HG03135 (cell line): ENCODE data around the gene DPY19L3.
"Not testable (repeated sequence)": the region's sequence is repeated elsewhere in the genome, so short reads cannot be mapped to it uniquely, and the experiment has no call there.

ENCODE experiments used
- ATAC-seq: cut with Tn5 transposase; IDR thresholded peaks from one replicate; pipeline ENCODE4 v1.9.1; 2021; ENCODE audit warnings: mild to moderate bottlenecking, moderate library complexity; ENCODE audit not compliant: unreplicated experiment

DPY19L3 gene

DNA sequence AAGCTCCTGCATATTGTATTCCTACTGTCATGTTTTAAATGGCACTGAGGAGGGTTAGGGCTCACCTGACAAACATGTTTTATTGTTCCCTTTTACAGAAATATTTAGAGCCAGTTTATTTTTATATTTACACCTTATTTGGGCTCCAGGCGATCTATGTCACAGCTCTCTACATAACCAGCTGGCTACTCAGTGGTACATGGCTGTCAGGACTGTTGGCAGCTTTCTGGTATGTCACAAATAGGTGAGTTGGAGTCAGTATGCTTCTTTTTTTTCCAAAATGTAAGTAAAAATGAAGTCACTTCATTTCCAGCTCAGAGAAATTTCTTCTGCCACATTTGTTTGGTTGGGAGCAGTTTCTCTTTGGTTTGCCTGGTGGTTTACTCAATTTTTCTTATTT lies 31.5 kb downstream of the DPY19L3 start:
- no peak for ATAC-seq

DNA sequence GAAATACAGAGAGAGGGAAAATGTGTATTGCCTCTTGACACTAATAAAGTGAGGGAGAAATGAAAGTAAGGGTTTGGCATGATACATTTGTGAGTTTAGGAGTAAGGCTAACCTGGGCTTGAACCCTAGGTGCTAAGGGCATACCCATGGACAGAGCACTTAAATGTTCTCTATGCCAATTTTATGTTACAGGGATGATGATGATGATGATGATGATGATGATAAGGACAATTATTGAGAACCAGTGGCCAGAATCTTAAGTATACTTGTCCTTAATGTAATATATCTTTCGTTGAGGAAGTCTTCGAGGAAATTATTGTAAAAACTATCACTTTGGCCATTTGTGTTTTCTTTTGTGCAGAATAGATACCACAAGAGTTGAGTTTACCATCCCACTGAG lies 33.2 kb downstream of the DPY19L3 start:
- no peak for ATAC-seq

DNA sequence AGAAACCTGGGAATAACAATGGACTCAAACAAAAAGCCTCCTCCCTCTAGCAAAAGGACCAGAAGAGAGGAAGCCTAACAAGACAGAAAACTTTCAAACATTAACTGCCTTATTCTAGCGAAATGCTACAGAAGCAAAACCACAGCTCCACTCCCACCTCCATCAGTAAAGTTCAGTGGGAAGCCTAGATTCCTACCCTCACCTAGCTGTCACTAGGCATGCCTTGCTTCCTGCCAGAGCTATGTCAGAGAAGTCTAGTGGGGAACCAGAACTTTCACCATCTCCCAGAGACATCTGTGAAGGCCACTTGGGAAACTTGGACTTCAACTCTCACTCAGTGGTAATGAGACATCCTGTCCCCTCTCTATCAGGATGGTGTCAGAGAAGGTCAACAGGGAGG lies 37.1 kb downstream of the DPY19L3 start:
- ATAC-seq, result no peak

DNA sequence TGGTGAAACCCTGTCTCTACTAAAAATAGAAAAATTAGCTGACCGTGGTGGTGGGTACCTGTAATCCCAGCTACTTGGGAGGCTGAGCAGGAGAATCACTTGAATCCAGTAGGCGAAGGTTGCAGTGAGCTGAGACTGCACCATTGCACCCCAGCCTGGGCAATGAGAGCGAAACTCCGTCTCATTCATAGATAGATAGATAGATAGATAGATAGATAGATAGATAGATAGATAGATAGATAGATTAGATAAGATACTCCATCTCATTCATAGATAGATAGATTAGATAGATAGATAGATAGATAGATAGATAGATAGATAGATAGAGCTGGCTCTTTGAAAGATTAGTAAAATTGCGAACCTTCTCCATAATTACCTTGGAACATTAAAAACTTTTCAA lies 42.0 kb downstream of the DPY19L3 start:
- ATAC-seq, result not testable (repeated sequence)

DNA sequence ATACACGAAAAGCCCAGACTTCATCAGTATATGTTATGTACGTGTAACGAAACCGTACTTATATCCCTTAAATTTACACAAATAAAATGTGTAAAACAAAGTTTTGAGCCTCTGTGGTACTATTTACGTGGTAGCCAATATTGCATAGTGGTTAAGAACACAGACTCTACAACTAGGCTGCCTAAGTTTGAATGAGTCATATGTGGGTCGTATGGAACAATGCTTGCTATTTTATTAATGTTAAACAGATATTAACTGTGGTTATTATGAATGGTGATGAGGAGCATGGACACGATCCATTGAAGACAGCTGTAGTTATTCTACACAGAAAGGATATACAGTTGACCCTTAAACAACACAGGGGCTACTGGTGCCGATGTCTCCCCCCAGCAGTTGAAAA lies 42.5 kb downstream of the DPY19L3 start:
- no peak for ATAC-seq

DNA sequence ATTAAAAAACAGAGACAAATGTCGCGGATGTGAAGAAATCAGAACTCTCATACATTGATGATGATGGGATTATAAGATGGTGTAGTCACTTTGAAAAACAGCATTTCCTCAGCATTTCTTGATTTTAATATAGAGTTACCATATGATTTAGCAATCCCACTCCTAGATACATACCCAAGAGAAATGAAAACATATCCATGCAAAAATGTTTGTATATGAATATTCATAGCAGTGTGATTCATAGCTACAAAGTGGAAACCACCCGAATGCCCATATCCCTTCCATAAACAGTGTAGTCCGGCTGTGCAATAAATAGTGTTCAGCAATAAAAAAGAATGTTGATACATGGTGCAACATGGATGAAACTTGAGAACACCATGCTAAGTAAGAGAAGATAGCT lies 44.6 kb downstream of the DPY19L3 start:
- ATAC-seq, result no peak

DNA sequence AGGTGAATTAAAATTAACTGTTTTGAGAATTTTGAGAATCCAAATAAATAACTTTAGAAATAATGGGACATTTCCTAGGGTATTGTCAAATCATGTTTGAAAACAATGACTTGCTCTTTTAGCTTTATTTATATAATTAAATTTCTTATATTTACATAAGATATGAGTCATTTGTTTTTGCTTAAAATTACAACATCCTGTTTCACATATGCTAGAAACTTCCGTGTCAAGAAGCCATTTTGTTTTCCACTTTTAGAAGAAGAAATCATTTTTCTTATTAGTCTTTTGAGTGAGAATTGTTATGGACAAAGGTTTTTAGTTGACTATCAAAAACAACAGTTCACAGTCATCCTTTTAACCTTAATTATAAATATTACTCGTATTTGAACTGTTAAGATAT lies 48.2 kb downstream of the DPY19L3 start:
- ATAC-seq, result no peak

DNA sequence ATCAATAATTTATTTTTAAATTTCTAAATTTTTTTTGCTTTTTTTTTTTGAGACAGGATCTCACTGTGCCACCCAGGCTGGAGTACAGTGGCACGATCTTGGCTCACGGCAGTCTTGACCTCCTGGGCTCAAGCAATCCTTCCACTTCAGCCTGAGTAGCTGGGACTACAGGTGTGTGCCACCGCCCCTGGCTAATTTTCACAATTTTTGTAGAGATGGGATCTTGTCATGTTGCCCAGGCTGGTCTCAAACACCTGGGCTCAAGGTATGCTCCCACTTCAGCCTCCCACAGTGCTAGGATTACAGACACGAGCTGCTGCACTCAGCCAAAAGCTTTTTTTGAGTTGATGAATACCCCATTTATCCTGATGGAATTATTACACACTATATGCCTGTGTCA lies 50.8 kb downstream of the DPY19L3 start:
- no peak for ATAC-seq

DNA sequence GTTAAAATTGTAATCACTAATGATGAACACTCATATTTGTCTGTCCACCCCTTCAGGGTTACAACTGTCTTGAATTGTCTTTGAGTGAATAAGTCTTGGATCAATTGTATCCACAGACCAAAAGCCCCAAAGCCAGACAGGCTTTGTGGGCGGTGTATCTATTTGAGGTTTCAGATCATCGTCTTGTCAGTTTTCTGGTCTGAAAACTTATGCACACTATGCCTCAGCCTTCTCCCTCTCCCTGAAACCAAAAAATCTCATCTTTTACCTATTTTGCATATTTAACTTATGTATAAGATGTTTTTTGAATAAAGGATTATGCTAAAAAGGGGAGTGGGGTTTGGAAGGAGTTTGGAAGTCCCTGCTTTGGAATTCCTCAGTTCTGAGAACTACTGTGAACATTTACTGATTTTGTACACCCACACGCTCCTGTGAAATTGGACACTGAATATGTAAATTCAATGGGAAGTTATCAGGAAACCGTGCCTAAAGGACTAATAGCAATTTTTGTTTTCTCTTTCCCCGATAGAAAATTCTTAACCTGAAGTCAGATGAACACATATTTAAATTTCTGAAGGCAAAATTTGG lies 52.1 kb downstream of the DPY19L3 start:
- ATAC-seq, result no peak

DNA sequence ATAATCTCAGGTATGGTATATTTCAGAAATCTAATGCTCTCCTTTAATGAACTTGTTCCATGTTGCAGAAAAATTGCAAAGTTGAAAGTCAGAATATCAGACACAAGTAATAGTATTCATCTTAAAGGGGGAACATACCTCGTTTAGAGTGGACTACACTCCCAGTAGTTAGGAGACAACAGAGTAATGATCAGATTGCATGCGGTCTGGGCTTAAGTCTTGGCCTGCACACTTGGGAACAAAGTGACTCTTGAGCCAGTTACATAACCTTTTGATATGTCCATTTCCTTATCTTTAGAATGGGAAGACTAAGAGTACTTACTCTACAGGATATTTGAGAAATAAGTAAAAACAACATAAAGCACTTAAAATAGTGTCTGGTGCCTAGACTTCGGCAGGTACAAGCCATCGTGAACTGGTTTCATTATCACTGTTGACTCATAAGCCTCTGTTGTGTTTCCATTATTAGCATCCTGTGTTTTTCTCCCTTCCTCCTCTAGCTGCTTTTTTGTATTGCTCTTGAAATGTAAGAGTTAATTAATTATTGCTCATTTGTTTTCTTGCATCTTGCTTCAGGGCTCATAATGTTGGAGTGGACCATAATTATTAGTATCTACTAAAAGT lies 53.0 kb downstream of the DPY19L3 start:
- peak; percentile 86 for ATAC-seq

DNA sequence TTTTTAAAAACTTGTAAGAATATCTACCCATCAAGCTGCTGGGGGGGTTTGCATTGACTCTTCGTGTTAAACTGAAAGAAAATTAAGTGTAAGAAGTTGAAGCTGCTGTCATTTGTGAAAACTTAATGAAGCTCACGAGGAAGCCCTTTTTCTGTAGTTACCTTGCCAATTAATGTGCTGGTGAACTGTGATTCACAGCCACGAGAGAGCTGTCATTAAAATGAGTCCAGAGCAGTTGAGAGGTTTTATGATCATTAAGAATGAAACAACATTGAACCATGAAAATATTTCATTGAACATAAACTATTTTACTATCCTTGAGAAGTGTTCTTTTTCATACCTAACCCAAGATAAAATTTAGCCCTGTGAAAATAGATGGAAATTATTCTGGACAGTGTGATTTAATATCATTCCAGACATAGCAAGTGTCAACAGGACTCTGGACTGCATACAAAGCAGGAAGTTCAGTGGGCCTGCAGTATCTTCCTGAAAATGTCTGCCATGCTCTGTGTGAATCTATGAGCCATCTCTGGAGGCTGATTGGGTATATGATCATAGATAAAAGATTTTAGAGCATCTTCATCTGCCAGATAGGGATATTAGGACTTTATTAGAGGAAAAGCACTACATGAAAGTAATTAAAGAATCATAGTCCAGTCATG lies 53.8 kb downstream of the DPY19L3 start:
- ATAC-seq, result no peak

DNA sequence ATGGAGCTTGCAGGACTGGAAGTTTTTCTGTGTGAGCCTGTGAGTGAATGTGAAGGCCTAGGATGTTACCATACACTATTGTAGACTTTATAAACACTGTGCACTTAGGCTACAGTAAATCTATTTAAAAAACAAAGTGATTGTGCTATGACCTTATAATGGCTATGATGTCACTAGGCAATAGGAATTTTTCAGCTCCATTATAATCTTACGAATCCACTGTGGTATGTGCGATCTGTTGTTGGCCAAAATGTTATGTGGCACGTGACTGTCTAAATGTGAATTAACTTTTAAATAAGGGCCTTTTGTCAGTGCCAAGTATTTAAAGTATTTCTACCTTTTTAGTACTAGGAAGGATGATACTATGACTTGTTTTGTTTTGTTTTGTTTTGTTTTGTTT lies 54.9 kb downstream of the DPY19L3 start:
- no peak for ATAC-seq

DNA sequence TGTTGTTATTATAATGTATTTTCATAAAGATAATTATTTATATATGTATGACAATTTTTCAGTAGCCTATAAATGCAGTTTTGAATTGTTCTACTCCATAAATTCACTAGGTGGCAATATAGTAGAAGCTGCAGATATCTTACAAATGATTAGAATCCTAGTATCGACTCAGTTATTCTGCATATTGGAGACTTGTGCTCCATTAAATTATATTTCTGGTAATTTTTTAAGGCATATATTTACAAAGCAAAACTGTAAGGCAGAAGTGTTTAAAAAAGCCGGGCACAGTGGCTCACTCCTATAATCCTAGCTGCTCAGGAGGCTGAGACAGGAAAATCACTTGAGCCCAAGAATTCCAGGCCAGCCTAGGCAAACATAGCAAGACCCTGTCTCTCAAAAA lies 58.7 kb downstream of the DPY19L3 start:
- no peak for ATAC-seq

DNA sequence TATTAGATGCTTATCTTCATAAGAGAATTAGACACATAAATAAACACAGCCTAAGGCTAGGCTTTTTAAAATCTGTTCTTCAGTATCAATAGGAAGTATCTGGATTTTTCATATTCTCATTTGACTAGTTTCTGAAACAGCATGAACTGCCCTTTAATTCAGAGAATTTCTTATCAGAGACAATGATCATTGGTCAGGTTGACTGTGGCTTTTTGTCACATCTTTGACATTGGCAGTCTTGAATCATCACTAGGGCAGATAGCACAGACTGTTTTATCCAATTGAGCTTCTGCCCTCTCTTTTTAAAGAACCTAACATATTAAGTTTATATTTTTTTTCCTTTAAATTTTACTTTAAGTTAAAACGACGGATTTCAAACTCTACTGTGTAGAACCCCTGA lies 59.6 kb downstream of the DPY19L3 start:
- ATAC-seq, result no peak

DNA sequence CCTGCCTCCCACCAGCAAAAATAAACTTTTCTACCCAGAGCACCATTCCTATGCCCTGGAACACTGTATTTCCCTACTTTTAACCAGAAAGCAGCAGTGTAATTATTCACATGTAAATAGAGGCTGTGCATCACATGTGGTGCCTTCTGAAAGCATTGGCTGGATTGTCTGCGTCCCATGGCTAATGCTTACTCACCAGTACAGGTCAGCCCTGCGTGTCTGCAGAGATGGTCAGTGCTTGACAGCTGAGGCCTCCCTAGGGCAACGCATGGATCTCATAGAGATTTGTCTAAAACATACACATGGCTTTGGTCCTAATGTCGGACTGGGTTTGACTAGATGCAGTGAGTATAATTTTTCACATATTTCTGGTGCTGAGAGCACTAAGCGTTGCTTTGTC lies 64.2 kb downstream of the DPY19L3 start:
- no peak for ATAC-seq

DNA sequence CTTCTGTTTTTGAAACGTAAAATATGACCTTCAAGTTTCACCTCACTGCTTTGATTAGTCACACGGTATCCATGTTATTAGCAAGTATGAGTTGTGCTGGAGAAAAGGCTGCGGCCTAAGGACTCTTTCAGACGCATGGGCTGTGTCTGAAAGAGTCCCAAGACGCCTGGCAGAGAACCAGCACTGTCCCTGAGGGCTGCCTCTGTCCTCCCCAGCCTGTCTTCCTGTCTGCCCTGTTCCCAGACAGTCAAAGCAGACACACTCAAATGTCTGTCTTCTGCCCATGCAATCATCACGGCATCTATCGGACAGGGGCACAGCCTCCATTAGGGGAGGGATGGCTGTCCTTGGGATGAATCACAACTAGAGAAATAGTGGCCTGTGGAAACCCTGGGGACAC lies 65.5 kb downstream of the DPY19L3 start:
- ATAC-seq, result no peak

DNA sequence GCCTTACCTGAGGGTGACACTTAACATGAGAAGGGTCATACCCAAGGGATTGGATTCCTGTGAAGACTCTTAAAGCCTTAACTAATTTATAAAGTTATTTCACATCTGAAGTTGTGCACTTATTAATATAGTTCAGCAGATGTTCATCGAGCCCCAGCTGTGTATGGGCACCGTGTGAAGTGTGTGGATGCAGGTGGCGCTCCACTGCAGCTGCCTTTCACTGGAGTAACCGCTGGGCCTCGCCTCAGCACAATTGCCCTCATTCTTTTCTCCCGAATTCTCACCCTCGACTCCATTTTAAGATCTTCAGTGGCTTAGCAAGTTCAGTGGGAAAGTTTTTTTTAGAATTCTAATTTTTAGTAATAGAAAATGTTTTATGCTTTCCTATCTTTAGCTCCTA lies 66.2 kb downstream of the DPY19L3 start:
- ATAC-seq, result no peak

DNA sequence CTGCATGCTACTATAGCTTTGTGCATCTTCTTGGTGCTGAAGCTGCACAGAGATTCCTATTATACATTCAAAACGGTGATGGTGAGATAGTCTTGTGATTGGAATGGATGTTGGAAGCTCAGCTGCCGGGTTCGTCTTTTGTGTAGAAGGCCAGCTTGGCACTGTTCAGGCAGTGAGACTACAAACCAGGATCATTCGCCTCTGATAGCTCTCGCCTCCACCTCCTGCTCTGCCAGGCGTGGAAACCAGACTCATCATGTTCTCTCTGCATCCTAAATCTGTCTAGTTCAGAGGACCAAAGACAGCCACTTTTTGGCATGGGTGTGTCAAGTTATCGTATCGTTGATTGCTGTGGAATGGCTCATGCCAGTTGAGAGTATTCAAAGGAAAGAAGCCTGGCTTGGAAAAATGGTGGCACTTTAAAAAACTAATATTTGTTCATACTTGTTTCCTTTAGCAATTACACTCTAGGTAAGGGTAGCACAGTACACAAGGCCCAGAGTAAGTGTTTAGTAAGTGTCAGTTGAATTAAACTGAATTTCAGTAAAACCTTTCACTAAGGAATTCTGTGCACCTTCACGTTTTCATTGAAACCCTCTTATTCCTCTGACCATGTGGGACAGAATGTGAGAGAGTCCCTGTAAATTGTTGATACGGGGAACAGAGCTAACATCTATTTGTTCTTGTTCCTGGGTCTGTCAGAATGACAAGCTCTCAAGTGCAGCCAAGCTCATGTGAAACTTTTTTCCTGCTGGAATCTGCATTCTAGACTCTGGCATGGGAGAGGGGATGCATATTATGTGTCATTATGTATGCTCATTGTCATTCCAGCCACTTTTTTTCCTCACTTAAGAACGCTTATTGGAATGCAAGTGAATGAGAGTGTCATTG lies 69.8 kb downstream of the DPY19L3 start:
- no peak for ATAC-seq

DNA sequence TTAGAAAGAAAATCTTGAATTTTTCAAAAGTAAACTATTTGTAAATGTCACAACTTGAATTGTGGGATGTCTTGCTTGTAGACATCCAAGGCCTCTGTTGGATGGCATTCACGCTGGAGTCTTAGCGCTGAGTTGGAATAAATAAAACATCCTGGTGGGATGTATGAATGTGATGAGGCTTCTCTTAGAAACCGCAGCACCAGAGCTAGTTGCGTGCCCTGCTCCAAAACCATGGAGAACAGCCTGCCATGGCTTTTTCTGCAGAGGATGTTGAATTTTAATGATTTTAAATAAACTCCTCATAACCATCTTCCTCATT lies 70.4 kb downstream of the DPY19L3 start:
- ATAC-seq, result no peak

DNA sequence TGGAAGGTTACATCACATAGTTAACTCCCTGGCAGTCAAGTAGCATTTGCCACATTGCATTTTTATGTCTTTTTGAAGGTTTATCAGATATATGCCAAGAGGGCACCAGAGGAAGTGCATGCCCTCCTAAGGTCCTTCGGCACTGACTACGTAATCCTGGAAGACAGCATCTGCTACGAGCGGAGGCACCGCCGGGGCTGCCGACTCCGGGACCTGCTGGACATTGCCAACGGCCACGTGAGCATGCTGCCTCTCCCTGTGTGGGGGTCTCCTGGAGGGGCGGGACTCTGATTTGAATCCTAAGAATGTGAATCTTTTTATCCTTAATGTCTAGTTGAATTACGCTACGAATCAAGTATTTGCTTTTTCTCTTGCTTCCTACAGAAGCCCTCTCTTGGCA lies 74.8 kb downstream of the DPY19L3 start:
- no peak for ATAC-seq

DNA sequence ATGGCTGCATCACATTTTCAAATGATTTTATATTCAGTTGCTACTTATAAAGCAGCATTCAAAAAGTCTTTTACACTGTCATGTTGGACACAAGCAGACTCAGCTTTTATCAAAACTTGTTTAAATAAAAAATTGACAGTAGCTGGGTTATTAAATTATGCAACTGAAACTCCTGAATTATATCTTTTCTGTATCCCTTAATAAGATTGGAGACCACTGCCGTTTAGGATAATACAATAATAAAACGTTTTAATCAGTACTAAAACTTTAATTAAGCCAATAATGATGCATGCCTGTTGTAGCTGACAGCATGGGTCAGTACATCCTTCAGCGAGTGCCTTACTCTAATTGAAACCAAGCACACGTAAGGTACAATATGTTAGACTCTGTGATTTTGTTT lies 78.0 kb downstream of the DPY19L3 start:
- ATAC-seq, result no peak

DNA sequence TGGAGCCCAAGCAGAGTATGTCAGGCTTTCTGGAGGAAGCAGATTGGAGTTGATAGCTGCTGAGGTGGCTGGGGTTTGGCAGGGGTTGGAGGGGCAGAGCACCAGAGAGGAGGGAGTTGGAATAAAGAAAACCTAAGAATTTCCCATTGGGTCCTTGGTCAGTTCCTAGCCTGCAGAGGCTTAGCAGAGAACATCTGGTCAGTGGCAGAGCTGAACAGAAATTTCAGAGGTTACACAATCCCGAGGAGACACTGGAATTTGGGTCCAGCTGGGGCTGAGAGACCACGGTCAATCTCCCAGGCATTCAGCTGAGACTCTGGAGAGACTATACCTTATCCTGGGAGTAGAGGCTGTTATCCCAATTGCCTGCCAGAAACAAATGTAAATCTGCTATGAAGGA lies 84.4 kb downstream of the DPY19L3 start:
- no peak for ATAC-seq
